Measurements from ENCODE around the gene ITGB1. TPM values are rescaled to one million over a fixed set of nuclear protein-coding genes. Genes with fewer than 3 reads are reported as not detected.
A peak's percentile ranks its signal among the peaks of the same experiment; 100 is the strongest.

Gene ITGB1
- total RNA-seq, 3 donors from 2014 or later (not counting 1 experiment from before 2014, with no cell fraction given), result 175 to 280 (median 202) TPM

GRCh38 chr10:32949221-32949678, 8.8 kb downstream of the ITGB1 start:
- Histone ChIP-seq H3K27me3 (ENCODE audit: control insufficient read depth, insufficient read depth, low read length) (no peaks in the 10 kb centered on the region), H3K4me1 (ENCODE audit: control insufficient read depth, insufficient read depth, low read length) (peaks cover 24% of the 10 kb centered on the region), H3K27ac (ENCODE audit: low read length) (no peak overlapping the region), H3K4me3 (ENCODE audit: low read length) (no peak overlapping the region), H3K36me3 (ENCODE audit: control insufficient read depth, insufficient read depth, low read length) (peaks cover 2% of the 10 kb centered on the region), H3K9me3 (ENCODE audit: control insufficient read depth, insufficient read depth, low read length) (no peaks in the 10 kb centered on the region)
- no peak for DNase-seq
- no peaks in the 10 kb centered on the region for H3K9me3 Mint-ChIP-seq
- H3K27ac Mint-ChIP-seq, result peak overlapping the region in 1 of 2 donors; percentile 86
- H3K4me1 Mint-ChIP-seq, result peaks cover 75 to 84% of the 10 kb centered on the region in 2 donors
- H3K36me3 Mint-ChIP-seq, result no peaks in the 10 kb centered on the region
- no peaks in the 10 kb centered on the region for H3K27me3 Mint-ChIP-seq (ENCODE audit: low read depth in 2 of 2)
- H3K4me3 Mint-ChIP-seq, result peak overlapping the region; percentile 51
- intact Hi-C loops (cut with micrococcal nuclease), result loop anchor here (5.0 to 10.0 kb wide), 2 partner anchors 33 to 186 kb away; no protein-coding TSS in a partner anchor
- no peak for ATAC-seq
- TF ChIP-seq, protein P1, sequence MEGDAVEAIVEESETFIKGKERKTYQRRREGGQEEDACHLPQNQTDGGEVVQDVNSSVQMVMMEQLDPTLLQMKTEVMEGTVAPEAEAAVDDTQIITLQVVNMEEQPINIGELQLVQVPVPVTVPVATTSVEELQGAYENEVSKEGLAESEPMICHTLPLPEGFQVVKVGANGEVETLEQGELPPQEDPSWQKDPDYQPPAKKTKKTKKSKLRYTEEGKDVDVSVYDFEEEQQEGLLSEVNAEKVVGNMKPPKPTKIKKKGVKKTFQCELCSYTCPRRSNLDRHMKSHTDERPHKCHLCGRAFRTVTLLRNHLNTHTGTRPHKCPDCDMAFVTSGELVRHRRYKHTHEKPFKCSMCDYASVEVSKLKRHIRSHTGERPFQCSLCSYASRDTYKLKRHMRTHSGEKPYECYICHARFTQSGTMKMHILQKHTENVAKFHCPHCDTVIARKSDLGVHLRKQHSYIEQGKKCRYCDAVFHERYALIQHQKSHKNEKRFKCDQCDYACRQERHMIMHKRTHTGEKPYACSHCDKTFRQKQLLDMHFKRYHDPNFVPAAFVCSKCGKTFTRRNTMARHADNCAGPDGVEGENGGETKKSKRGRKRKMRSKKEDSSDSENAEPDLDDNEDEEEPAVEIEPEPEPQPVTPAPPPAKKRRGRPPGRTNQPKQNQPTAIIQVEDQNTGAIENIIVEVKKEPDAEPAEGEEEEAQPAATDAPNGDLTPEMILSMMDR (IDR thresholded peaks at IDR 0.05), result no peak

- WGBS (ENCODE audit: insufficient coverage), result 8% methylated on average over 3 of the region's 3 CpGs
- ATAC-seq, result peak in 2 of 3 donors; percentile 44 to 47
Observed at GRCh38 chr10:32948451-32948850, 9.6 kb downstream of the ITGB1 start.

GRCh38 chr10:32947586-32947985, 10.4 kb downstream of the ITGB1 start:
- Mint-ChIP-seq H3K9me3 (no peaks in the 10 kb centered on the region), H3K36me3 (no peaks in the 10 kb centered on the region), H3K27ac (peak overlapping the region; percentile 58 to 73), H3K4me3 (peak overlapping the region; percentile 10), H3K27me3 (ENCODE audit: low read depth in 2 of 2) (no peaks in the 10 kb centered on the region), H3K4me1 (peaks cover 70 to 81% of the 10 kb centered on the region in 2 donors)
- H3K4me3 ChIP-seq (ENCODE audit: low read length), result no peak overlapping the region
- intact Hi-C loops (cut with micrococcal nuclease), result loop anchor here (5.0 to 10.0 kb wide), 2 partner anchors 35 to 187 kb away; no protein-coding TSS in a partner anchor
- H3K27me3 ChIP-seq (ENCODE audit: control insufficient read depth, insufficient read depth, low read length), result no peaks in the 10 kb centered on the region
- peaks cover 21% of the 10 kb centered on the region for H3K4me1 ChIP-seq (ENCODE audit: control insufficient read depth, insufficient read depth, low read length)
- H3K27ac ChIP-seq (ENCODE audit: low read length), result no peak overlapping the region
- TF ChIP-seq, protein P1 (IDR thresholded peaks at IDR 0.05), result no peak
- no peaks in the 10 kb centered on the region for H3K36me3 ChIP-seq (ENCODE audit: control insufficient read depth, insufficient read depth, low read length)
- ATAC-seq, result no peak
- WGBS (ENCODE audit: insufficient coverage), result 96% methylated on average over 3 of the region's 5 CpGs
- no peak for DNase-seq
- H3K9me3 ChIP-seq (ENCODE audit: control insufficient read depth, insufficient read depth, low read length), result no peaks in the 10 kb centered on the region

More at GRCh38 chr10:32948451-32948850, 9.6 kb downstream of the ITGB1 start:
- intact Hi-C loops (cut with micrococcal nuclease), result loop anchor here (5.0 to 10.0 kb wide), 2 partner anchors 34 to 186 kb away; no protein-coding TSS in a partner anchor
- Histone ChIP-seq H3K27me3 (ENCODE audit: control insufficient read depth, insufficient read depth, low read length) (no peaks in the 10 kb centered on the region), H3K4me3 (ENCODE audit: low read length) (no peak overlapping the region), H3K4me1 (ENCODE audit: control insufficient read depth, insufficient read depth, low read length) (peaks cover 24% of the 10 kb centered on the region), H3K36me3 (ENCODE audit: control insufficient read depth, insufficient read depth, low read length) (peaks cover 2% of the 10 kb centered on the region), H3K27ac (ENCODE audit: low read length) (no peak overlapping the region), H3K9me3 (ENCODE audit: control insufficient read depth, insufficient read depth, low read length) (no peaks in the 10 kb centered on the region)
- H3K4me1 Mint-ChIP-seq, result peaks cover 75 to 83% of the 10 kb centered on the region in 2 donors
- DNase-seq, result peak in 1 of 2 donors; percentile 50
- no peaks in the 10 kb centered on the region for H3K27me3 Mint-ChIP-seq (ENCODE audit: low read depth in 2 of 2)
- H3K36me3 Mint-ChIP-seq, result no peaks in the 10 kb centered on the region
- H3K27ac Mint-ChIP-seq, result peak overlapping the region; percentile 73 to 86
- TF ChIP-seq, protein P1 (IDR thresholded peaks at IDR 0.05), result no peak
- H3K4me3 Mint-ChIP-seq, result peak overlapping the region; percentile 10
- H3K9me3 Mint-ChIP-seq, result no peaks in the 10 kb centered on the region

- Mint-ChIP-seq H3K36me3 (no peaks in the 10 kb centered on the region), H3K4me1 (peaks cover 66 to 76% of the 10 kb centered on the region in 2 donors), H3K27me3 (ENCODE audit: low read depth in 2 of 2) (no peaks in the 10 kb centered on the region), H3K9me3 (no peaks in the 10 kb centered on the region), H3K4me3 (peak overlapping the region; percentile 14), H3K27ac (peak overlapping the region; percentile 37 to 66)
- intact Hi-C loops (cut with micrococcal nuclease), result loop anchor here (5.0 to 10.0 kb wide), 2 partner anchors 36 to 189 kb away; no protein-coding TSS in a partner anchor
- Histone ChIP-seq H3K27ac (ENCODE audit: low read length) (no peak overlapping the region), H3K4me3 (ENCODE audit: low read length) (no peak overlapping the region), H3K9me3 (ENCODE audit: control insufficient read depth, insufficient read depth, low read length) (no peaks in the 10 kb centered on the region), H3K27me3 (ENCODE audit: control insufficient read depth, insufficient read depth, low read length) (no peaks in the 10 kb centered on the region), H3K36me3 (ENCODE audit: control insufficient read depth, insufficient read depth, low read length) (no peaks in the 10 kb centered on the region), H3K4me1 (ENCODE audit: control insufficient read depth, insufficient read depth, low read length) (peaks cover 27% of the 10 kb centered on the region)
- ATAC-seq (no peak), DNase-seq (no peak)
- TF ChIP-seq, protein P1 (IDR thresholded peaks at IDR 0.05), result no peak
- 100% methylated on average over 2 of the region's 2 CpGs for WGBS (ENCODE audit: insufficient coverage)
Observed at GRCh38 chr10:32946108-32946507, 11.9 kb downstream of the ITGB1 start.
